Activated CD8-positive, alpha-beta T cell treated with anti-CD3 and anti-CD28 coated beads for 36 hours (primary cell): ENCODE data around the gene POFUT1. TPM values are rescaled to one million over a fixed set of nuclear protein-coding genes. Genes with fewer than 3 reads are reported as not detected.
"Not testable (repeated sequence)": the region's sequence is repeated elsewhere in the genome, so short reads cannot be mapped to it uniquely, and the experiment has no call there.

ENCODE experiments used
- ATAC-seq: fragments of 200-7000 bp; cut with Tn5 transposase; one replicate; pipeline ENCODE4 v1.10.0; 2021; ENCODE audit warnings: mild to moderate bottlenecking, moderate library complexity
- CTCF ChIA-PET: fragments of 350-600 bp; sonication (Branson Sonifier 250); formaldehyde crosslinking; loops from one replicate; lab custom pipeline; 2021; ENCODE audit warnings: antibody characterized with exemption; lab: Charles Lee
- POLR2A ChIA-PET: fragments of 350-600 bp; sonication (Branson Sonifier 250); formaldehyde crosslinking; loops from one replicate; lab custom pipeline; 2021; ENCODE audit warnings: antibody characterized with exemption; lab: Charles Lee
- DNase-seq: peaks from one replicate; pipeline ENCODE4 v3.0.0-alpha.2; 2020
- H3K27ac Mint-ChIP-seq: one replicate; pipeline ENCODE4 v1.8.0; 2021; ENCODE audit warnings: mild to moderate bottlenecking, mixed read lengths
- H3K27me3 Mint-ChIP-seq: one replicate; pipeline ENCODE4 v1.8.0; 2021; ENCODE audit warnings: mixed read lengths
- H3K36me3 Mint-ChIP-seq: one replicate; pipeline ENCODE4 v1.8.0; 2021; ENCODE audit warnings: low read depth, mixed read lengths
- H3K4me1 Mint-ChIP-seq: one replicate; pipeline ENCODE4 v1.8.0; 2021; ENCODE audit warnings: low read depth, mixed read lengths
- H3K4me3 Mint-ChIP-seq: one replicate; pipeline ENCODE4 v1.8.0; 2021; ENCODE audit warnings: mild to moderate bottlenecking, moderate library complexity, mixed read lengths
- H3K9me3 Mint-ChIP-seq: one replicate; pipeline ENCODE4 v1.8.0; 2021; ENCODE audit warnings: mixed read lengths
- CTCF ChIP-seq: fragments of 200-600 bp; IDR thresholded peaks from one replicate; pipeline ENCODE4 v1.8.0; 2022; ENCODE audit warnings: antibody characterized with exemption, mild to moderate bottlenecking
- intact Hi-C: fragments of 100-400 bp; cut with micrococcal nuclease; formaldehyde crosslinking; loops from one replicate; pipeline ENCODE4 v1.10.0; 2022
- total RNA-seq, 2 experiments: library from RNA; stranded (reverse); gene quantifications; one replicate each; pipeline ENCODE4 v1.2.3, GENCODE V29; 2021

The POFUT1 gene
- total RNA-seq, 2 experiments from 2014 or later = 43.7 to 46.2 TPM

GRCh38 chr20:32195581-32195980 is 12.1 kb upstream of the POFUT1 start:
- Mint-ChIP-seq H3K27me3 (no peaks in the 10 kb centered on the region), H3K9me3 (no peaks in the 10 kb centered on the region), H3K4me3 (no peak overlapping the region), H3K4me1 (peaks cover 68% of the 10 kb centered on the region), H3K36me3 (peaks cover 74% of the 10 kb centered on the region), H3K27ac (peak overlapping the region; percentile 63)
- ATAC-seq = no peak
- intact Hi-C loops = no loop called here
- CTCF ChIA-PET = interaction anchor here (1.3 kb wide), 1 partner anchor 90 kb away, joined by 3 read pairs; no protein-coding TSS in a partner anchor
- POLR2A ChIA-PET = interaction anchor here (1.2 to 1.5 kb wide), 4 partner anchors 8 to 175 kb away, joined by 3 to 8 read pairs (median 5); no protein-coding TSS in a partner anchor
- TF ChIP-seq CTCF = no peak
- no peak for DNase-seq

- H3K27me3 Mint-ChIP-seq, DNase-seq, H3K27ac Mint-ChIP-seq, POLR2A ChIA-PET, intact Hi-C loops, H3K4me3 Mint-ChIP-seq, ATAC-seq, H3K9me3 Mint-ChIP-seq, CTCF ChIA-PET: not testable (repeated sequence)
- peaks cover 83% of the 10 kb centered on the region for H3K36me3 Mint-ChIP-seq
- H3K4me1 Mint-ChIP-seq = peaks cover 67% of the 10 kb centered on the region
These were observed 11.1 kb upstream of the POFUT1 start for GRCh38 chr20:32196613-32197012.

GRCh38 chr20:32197136-32197535 is 10.5 kb upstream of the POFUT1 start:
- CTCF ChIA-PET, H3K4me3 Mint-ChIP-seq, DNase-seq, H3K27me3 Mint-ChIP-seq, H3K9me3 Mint-ChIP-seq, ATAC-seq, intact Hi-C loops, POLR2A ChIA-PET: not testable (repeated sequence)
- Mint-ChIP-seq H3K36me3 (peaks cover 87% of the 10 kb centered on the region), H3K4me1 (peaks cover 66% of the 10 kb centered on the region), H3K27ac (peak overlapping the region; percentile 36)

GRCh38 chr20:32199006-32199405 is 8.7 kb upstream of the POFUT1 start:
- POLR2A ChIA-PET = interaction anchor here (0.6 to 7.6 kb wide), 3 partner anchors 9 to 181 kb away, joined by 3 to 60 read pairs (median 4); no protein-coding TSS in a partner anchor
- Mint-ChIP-seq H3K4me3 (peak overlapping the region; percentile 40), H3K4me1 (peaks cover 65% of the 10 kb centered on the region), H3K27ac (peak overlapping the region; percentile 77), H3K9me3 (no peaks in the 10 kb centered on the region), H3K27me3 (no peaks in the 10 kb centered on the region), H3K36me3 (peaks cover 92% of the 10 kb centered on the region)
- CTCF ChIA-PET = interaction anchor here (0.6 kb wide), 1 partner anchor 19 kb away, joined by 3 read pairs; no protein-coding TSS in a partner anchor
- DNase-seq = no peak
- TF ChIP-seq CTCF = no peak
- intact Hi-C loops = no loop called here
- ATAC-seq = no peak

GRCh38 chr20:32201296-32201976 is 6.2 kb upstream of the POFUT1 start:
- Mint-ChIP-seq H3K27me3 (no peaks in the 10 kb centered on the region), H3K4me3 (peak overlapping the region; percentile 99), H3K36me3 (peaks cover 94% of the 10 kb centered on the region), H3K9me3 (no peaks in the 10 kb centered on the region), H3K4me1 (peaks cover 63% of the 10 kb centered on the region), H3K27ac (peak overlapping the region; percentile 92)
- ATAC-seq (no peak), DNase-seq (no peak)
- intact Hi-C loops = no loop called here
- no peak for TF ChIP-seq CTCF
- ChIA-PET POLR2A (interaction anchor here (0.8 to 7.6 kb wide), 6 partner anchors 9 to 154 kb away, joined by 3 to 60 read pairs (median 4); no protein-coding TSS in a partner anchor), CTCF (interaction anchor here (1.0 kb wide), 1 partner anchor 84 kb away, joined by 3 read pairs; no protein-coding TSS in a partner anchor)

GRCh38 chr20:32201977-32202363 is 5.7 kb upstream of the POFUT1 start:
- no peaks in the 10 kb centered on the region for H3K9me3 Mint-ChIP-seq
- no peak for TF ChIP-seq CTCF
- peaks cover 94% of the 10 kb centered on the region for H3K36me3 Mint-ChIP-seq
- no peaks in the 10 kb centered on the region for H3K27me3 Mint-ChIP-seq
- intact Hi-C loops = no loop called here
- ChIA-PET CTCF (interaction anchor here (1.0 kb wide), 1 partner anchor 84 kb away, joined by 3 read pairs; no protein-coding TSS in a partner anchor), POLR2A (interaction anchor here (1.0 to 7.6 kb wide), 3 partner anchors 9 to 68 kb away, joined by 4 to 60 read pairs (median 4); no protein-coding TSS in a partner anchor)
- ATAC-seq (no peak), DNase-seq (no peak)
- H3K4me1 Mint-ChIP-seq = peaks cover 62% of the 10 kb centered on the region
- peak overlapping the region; percentile 99 for H3K4me3 Mint-ChIP-seq
- peak overlapping the region; percentile 92 for H3K27ac Mint-ChIP-seq
